ENCODE measurements around the gene SOAT2.

The SOAT2 gene

DNA sequence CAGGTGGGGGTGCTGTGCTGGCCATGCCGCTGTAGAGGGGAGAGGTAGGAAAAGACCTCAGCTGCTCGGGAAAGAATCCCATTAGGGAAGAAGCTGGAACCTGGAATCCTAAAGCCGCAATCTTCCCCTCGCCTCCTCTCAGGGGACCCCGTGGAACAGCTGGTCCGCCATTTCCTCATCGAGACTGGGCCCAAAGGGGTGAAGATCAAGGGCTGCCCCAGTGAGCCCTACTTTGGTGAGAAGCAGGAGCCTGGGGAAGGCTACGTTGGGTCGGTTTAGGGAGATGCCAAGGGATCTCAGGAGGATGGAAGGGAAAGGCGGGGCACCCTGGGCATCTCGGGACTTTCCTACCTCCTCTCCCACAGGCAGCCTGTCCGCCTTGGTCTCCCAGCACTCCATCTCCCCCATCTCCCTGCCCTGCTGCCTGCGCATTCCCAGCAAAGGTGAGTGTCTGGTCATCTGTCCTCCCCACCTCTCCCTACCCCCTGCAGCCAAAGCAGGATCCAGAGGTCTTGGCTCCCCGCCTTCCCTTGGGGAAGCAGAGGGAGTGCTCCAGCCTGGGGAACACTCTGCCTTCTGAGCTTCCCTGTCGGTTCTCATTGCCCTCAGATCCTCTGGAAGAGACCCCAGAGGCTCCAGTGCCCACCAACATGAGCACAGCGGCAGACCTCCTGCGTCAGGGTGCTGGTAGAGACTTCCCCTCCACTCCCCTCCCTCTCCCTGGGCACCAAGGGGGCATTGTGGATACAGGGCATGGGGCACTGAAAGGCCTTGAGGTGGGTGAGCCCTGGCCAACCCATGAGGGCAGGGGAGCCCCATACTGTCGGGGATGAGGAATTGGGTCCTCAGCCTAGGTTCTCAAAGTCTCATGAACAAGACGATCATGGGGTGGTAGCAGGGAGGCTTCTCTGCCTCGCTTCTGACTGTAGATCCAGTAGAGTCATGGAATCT lies 41.0 kb upstream of the SOAT2 start:
- no peak for ATAC-seq
- no peak overlapping the region for H3K27ac Mint-ChIP-seq
- H3K36me3 Mint-ChIP-seq: peaks cover 44% of the 10 kb centered on the region
- H3K4me1 Mint-ChIP-seq: peaks cover 21% of the 10 kb centered on the region
- no peak overlapping the region for H3K4me3 Mint-ChIP-seq
- H3K9me3 Mint-ChIP-seq: no peaks in the 10 kb centered on the region
- no peak for DNase-seq (ENCODE audit: low spot score in 2 of 2)

DNA sequence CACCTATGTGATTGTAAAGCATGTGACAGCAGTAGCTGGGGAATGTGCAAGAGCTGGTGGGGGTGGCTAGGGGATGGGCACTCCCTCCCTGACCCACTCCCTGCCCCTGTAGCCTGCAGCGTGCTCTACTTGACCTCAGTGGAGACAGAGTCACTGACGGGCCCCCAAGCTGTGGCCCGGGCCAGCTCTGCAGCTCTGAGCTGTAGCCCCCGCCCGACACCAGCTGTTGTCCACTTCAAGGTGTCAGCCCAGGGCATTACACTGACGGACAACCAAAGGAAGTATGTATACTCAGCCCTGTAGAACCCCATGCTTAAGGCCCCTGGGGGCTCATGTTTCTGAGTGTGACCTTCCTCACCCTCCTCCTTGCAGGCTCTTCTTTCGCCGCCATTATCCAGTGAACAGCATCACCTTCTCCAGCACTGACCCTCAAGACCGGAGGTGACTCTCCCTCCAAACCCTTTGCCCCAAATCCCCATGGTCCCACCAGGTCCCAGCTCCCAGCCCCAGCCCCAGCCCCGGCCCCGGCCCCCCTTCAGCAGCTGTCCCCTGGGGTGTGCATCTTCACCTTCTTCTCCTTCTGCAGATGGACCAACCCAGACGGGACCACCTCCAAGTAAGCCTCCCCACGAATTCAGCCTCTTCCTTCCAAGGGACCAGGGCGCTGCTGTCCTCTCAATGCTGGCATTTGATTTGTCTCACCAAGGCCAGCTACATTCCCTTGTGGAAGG lies 40.1 kb upstream of the SOAT2 start:
- H3K27ac Mint-ChIP-seq: no peak overlapping the region
- ATAC-seq (no peak), DNase-seq (ENCODE audit: low spot score in 2 of 2) (no peak)
- H3K4me3 Mint-ChIP-seq: no peak overlapping the region
- no peaks in the 10 kb centered on the region for H3K9me3 Mint-ChIP-seq
- peaks cover 48% of the 10 kb centered on the region for H3K36me3 Mint-ChIP-seq
- peaks cover 23% of the 10 kb centered on the region for H3K4me1 Mint-ChIP-seq

DNA sequence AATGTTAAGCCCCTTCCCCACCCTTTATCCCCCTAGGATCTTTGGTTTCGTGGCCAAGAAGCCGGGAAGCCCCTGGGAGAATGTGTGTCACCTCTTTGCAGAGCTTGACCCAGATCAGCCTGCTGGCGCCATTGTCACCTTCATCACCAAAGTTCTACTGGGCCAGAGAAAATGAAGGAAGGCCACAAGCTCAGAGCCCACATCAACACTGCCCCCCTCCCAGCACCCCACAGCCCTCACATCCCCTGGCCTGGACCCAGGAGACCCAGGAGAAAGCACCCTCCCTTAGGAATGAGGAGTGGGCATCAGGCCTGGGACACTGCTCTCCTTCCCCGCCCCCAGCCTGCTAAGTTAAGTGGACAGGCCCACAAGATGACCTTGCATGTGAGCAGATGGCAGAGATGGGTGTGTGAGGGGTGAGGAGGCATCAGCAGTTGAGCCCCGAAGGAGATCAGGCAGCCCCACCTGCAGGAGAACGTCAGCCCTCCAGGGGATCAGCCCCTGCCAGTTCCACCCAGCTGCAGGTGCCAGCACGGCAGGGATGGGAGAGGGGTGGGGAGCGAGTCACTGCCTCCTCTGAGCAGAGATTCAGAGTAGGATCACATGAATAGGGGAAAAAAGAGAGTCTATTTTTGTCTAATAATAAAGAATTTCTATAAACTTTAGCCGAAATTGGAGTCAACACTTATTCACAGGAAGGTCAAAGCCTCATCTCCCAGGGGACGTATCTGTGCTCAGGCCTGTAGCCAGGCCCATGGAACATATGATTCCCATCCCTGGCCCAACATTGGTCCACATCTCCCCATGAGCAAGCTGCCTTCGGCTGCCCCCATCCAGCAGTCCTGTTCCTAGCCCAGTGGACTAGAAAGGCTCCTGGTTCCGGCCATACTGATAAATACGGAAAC lies 39.3 kb upstream of the SOAT2 start:
- H3K4me1 Mint-ChIP-seq: peaks cover 32% of the 10 kb centered on the region
- DNase-seq (ENCODE audit: low spot score in 2 of 2) (no peak), ATAC-seq (no peak)
- H3K4me3 Mint-ChIP-seq: no peak overlapping the region
- H3K27ac Mint-ChIP-seq: no peak overlapping the region
- no peaks in the 10 kb centered on the region for H3K9me3 Mint-ChIP-seq
- H3K36me3 Mint-ChIP-seq: peaks cover 56% of the 10 kb centered on the region

DNA sequence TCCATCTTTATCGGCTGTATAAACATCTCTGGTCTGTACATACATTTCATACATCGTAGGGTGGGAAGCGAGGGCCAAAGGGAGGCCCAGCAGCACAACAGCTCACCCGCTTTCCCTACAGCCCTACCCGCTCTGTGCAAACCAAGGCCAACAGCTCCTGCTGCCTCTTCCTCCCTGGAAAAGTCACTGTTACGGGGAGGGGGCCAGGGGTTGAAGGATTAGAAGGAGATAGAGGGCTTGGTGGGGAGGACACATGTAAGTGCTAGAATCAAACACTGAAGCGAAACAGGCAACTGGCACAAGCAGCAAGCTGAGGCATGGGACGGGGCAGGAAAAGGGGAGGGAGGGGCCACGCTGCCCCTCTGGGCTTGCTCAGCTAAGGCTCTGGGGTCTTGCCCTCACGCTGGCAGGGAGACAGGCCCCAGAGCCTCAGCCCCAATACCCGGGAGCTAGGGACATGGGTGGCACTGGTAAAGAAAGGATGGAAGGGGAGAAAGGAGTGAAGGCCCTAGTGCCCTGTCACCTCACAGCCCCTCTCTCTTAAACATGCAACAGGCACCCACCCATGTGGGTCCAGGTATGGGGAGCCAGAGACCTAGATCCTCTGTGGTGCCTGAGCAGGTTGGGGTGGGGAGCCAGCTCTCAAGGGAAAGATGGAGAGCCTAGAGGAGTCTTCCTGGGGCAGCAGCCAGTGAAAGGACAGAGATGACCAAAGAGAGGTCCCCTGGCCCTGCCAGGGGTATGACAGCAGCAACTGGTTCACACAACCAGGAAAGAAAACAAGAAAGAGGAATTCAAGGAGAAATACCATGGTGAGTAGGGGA lies 38.5 kb upstream of the SOAT2 start:
- H3K27ac Mint-ChIP-seq: peak overlapping the region; percentile 72
- no peak overlapping the region for H3K4me3 Mint-ChIP-seq
- H3K4me1 Mint-ChIP-seq: peaks cover 39% of the 10 kb centered on the region
- DNase-seq (ENCODE audit: low spot score in 2 of 2): no peak
- peaks cover 59% of the 10 kb centered on the region for H3K36me3 Mint-ChIP-seq
- ATAC-seq: no peak
- H3K9me3 Mint-ChIP-seq: no peaks in the 10 kb centered on the region

DNA sequence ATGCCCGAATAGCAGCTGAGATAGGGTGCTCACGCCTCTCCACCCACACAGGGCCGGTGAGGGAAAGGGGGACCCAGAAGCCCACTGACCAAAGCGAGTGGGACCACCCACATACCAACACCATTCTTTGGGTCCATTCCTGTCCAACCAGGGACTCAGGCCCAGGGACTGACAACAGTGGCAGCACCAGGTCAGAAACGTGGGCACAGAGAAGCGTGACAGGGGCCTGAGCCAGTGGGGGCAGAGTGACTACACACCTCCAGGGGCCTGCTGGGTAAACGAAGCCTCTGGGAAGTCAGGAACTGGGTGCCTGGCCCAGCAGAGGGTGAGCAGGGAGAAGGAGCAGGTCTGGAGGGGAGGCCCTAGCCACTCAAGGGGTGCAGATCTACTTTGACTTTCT lies 37.8 kb upstream of the SOAT2 start:
- Mint-ChIP-seq H3K9me3 (no peaks in the 10 kb centered on the region), H3K4me3 (no peak overlapping the region), H3K27ac (peak overlapping the region; percentile 72), H3K4me1 (peaks cover 40% of the 10 kb centered on the region), H3K36me3 (peaks cover 65% of the 10 kb centered on the region)
- no peak for ATAC-seq
- DNase-seq (ENCODE audit: low spot score in 2 of 2): no peak

DNA sequence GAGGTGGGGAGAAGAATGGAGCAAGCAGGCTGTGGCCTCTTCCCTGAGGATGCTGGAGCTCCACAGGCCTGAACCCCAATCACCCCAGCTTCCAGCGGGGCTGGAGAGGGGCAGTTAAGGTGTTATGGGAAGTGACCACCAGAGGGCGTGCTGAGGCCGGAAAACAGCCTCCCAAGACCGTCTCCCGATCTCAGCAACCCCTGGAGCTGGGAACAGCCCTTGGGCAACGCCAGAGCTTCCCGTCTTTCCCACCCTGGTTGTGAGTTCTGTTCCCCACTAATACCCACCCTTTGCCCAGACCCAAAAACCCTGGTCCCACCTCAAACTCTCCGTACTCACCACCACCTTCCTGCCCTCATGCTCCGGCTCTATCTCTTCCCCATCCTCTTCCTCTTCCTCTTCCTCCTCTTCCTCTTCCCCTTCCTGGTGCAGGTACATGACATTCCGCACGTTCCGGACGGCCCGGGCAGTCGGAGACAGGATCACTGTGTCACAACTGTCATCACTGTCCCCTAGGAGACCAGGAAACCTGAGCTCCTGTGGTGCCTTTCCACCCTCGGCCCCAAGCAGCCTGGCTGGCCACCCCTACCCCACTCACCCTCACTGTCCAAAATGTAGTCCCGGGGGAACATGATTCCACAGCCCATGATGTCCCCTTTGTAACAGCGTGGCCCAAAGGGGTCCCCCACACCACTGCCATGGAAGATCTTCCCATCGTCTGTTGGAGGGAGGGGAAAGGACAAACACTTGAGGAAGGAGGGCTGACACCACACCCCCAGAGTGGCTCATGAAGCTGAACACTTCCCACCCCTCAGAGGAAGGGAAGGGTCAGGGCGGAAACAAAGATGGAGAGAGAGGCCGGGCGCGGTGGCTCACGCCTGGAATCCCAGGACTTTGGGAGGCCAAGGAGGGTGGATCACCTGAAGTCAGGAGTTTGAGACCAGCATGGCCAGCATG lies 37.0 kb upstream of the SOAT2 start:
- ATAC-seq: peak; percentile 64
- H3K4me1 Mint-ChIP-seq: peaks cover 48% of the 10 kb centered on the region
- no peaks in the 10 kb centered on the region for H3K9me3 Mint-ChIP-seq
- H3K4me3 Mint-ChIP-seq: peak overlapping the region; percentile 1
- DNase-seq (ENCODE audit: low spot score in 2 of 2): peak; percentile 60 to 83
- peaks cover 71% of the 10 kb centered on the region for H3K36me3 Mint-ChIP-seq
- peak overlapping the region; percentile 72 for H3K27ac Mint-ChIP-seq

DNA sequence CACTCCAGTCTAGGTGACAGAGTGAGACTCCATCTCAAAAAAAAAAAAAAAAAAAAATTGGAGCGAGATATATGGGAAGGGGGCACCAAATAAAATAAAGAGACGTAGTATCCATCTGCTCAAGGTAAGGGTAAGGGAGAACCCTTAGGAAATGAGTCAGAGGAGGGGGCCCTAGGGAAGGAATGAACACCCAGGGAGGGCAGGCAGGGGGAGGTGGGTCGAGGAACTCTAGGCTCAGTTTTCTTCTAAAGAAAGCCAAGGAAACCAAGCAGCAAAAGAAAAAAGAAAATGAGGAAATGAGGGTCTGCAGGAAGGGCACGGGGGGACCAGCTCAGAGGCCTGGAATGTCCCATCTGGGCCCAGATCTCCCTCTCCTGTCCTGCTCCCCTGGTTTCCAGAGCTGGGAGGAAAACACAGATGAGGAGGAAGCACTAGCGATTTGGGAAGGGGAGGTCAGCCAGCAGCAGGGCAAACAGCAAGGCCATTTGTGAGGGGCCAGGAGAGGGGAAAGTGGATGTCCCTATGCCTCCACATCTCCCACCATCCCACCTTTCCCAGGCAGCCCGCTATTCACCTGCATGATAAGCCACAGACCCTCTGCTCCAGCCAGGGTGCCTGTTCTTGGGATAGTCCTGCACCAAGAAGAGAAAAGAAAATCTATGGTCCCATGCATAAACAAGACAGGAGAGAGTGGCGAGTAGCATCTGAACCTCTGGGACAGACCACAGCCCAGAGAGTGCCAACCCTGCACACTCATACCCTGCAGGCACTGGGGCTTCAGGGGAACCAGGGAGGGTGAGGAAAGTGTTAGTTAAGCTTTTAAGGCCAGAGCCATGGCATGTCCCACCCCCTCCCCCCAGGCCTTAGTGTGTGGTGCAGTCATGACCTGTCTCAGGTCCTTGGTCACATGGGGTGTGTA lies 36.0 kb upstream of the SOAT2 start:
- Mint-ChIP-seq H3K4me1 (peaks cover 58% of the 10 kb centered on the region), H3K27ac (peak overlapping the region; percentile 72), H3K4me3 (no peak overlapping the region), H3K36me3 (peaks cover 76% of the 10 kb centered on the region), H3K9me3 (no peaks in the 10 kb centered on the region)
- no peak for DNase-seq (ENCODE audit: low spot score in 2 of 2)
- ATAC-seq: peak; percentile 68

DNA sequence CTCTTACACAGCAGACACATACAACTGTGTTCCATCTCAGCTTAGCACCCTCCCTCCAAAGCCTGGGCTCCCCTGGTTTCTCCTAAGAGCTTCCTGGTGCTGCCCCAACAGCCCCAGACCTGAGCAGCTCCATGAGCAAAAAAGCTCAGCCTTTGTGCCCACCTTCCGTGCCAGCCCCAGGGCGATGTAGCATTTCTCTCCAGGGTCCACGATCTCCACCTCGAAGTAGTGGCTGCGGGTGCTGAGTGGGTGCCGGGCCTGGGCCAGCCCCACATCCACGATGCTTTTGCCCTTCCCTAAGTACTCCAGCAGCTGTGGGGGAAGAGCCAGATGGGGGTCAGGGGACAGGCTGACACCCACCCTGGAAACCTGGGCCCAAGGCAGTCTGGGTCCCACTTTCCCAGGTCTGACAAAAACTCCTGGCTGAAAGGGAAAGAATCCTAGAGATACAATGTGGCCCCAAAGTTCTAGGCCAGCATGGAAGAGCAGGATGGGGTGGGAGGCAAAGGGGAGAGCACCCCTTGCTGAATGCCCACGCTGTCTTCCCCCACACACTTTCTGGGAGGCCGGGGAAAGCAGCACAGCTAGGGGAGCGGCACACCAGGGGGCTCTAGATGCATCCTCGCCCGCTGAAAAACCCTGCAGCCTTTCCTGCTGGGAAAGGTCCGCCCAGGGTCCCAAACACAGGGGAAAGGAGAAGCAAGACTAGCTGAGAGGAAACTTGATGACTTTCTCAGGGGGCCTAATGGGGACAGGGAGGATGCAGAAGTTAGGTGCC lies 35.1 kb upstream of the SOAT2 start:
- ATAC-seq: no peak
- Mint-ChIP-seq H3K4me3 (no peak overlapping the region), H3K4me1 (peaks cover 58% of the 10 kb centered on the region), H3K9me3 (no peaks in the 10 kb centered on the region), H3K36me3 (peaks cover 81% of the 10 kb centered on the region), H3K27ac (peak overlapping the region; percentile 72)
- DNase-seq (ENCODE audit: low spot score in 2 of 2): no peak

DNA sequence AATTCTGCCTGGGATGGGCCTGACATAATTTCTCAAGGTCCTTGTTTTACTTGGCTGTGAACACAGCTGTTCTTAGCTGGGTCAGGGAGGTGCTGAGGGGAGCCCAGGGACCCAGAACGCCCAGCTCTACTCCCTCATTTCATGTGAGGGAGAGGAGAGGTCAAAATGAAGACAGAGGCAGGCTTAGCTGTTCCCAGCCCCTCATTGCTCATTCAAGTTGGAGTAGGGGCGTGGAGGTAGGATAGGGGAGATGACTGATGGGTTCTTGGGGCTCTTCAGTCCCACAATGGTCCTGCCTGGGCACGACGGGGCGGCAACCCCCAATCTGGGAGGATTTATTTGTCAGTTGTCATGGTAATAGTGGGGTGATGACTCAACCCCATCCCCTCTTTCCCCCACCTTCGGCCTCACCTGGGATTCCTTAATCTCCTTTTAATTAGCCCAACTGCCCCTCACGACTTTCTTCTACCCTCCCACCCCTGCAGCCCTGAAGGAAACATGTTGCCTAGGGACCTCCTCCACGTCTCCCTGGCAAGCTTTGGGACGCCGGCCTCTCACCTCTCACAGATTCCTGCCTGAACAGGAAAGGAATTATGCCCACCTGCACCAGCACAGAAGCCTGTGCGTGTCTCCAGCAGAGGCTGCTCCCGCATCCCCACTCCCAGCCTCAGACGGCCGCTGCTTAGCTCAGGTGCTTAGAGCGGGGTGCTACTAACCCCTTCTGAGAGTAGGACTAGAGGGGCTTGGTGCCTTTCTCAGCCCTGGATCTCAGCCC lies 34.3 kb upstream of the SOAT2 start:
- peaks cover 60% of the 10 kb centered on the region for H3K4me1 Mint-ChIP-seq
- H3K36me3 Mint-ChIP-seq: peaks cover 85% of the 10 kb centered on the region
- H3K27ac Mint-ChIP-seq: peak overlapping the region; percentile 72
- no peaks in the 10 kb centered on the region for H3K9me3 Mint-ChIP-seq
- H3K4me3 Mint-ChIP-seq: no peak overlapping the region
- DNase-seq (ENCODE audit: low spot score in 2 of 2) (no peak), ATAC-seq (no peak)

DNA sequence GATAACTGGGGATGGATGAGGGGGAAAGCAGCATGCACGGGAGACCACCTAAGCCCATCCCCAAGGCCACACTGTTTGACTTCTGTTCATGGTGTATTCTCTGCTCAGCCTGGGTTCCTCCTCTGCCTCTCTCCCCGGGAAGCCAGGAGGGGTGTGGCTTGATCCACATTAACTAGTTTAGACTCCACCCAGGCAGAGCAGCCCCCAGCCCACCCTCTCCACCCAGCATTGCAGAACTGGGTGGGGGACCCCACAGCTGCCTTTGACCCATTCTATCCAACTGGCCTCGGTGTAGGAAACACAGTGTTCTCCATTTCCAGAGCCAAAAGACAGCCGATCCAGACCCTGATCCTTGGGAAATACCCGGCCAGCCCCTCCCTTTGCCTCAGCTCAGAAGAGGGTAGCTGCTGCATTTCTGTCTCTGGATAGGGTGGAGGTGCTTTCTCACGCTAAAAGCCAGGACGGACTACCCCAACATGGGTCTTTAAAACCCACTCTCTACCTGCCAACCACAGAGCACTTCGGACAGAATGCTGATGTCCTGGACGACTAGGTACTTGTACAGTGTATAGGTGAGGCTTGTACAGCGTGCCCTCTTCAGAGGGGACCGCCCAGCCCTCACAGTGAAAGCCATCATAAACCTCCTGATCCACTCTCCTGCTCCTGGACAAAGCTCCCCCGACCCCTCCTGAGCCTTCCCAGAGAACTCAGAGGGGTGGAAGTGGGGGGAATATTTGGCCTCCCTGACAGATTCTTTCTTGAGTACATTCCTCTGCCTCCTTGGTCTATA lies 33.5 kb upstream of the SOAT2 start:
- H3K36me3 Mint-ChIP-seq: peaks cover 87% of the 10 kb centered on the region
- H3K4me1 Mint-ChIP-seq: peaks cover 65% of the 10 kb centered on the region
- H3K27ac Mint-ChIP-seq: peak overlapping the region; percentile 72

DNA sequence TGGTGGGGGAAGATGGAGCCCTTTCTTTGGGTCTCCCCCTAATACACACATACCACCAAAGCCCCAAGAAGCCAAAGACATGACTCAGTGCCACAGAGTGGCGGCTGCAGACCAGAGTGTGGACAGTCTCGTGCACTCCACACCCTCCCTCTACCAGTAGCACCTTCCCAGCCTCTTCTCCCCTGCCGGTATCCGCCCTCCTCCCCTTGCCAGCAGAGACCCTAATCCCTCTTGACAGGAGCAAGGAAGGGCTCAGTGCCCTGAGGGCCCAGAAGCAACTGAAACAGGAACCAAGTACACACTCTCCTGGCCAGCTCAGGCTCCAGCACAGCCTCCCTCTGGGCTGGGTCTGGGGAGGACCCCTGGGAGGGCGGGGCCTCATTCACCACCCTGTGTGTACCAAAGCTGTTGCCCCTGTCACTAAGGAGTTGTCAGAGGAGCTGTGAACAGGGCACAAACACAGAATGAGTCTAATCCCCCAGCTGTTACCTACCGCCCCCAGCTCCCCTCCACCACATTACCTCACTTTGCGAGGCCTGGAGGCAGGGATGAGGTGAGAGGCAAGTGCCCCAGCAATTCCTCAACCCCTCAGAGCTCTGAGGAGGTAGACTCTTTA lies 32.3 kb upstream of the SOAT2 start:
- no peak overlapping the region for H3K4me3 Mint-ChIP-seq
- H3K27ac Mint-ChIP-seq: peak overlapping the region; percentile 72
- H3K4me1 Mint-ChIP-seq: peaks cover 65% of the 10 kb centered on the region
- ATAC-seq (no peak), DNase-seq (ENCODE audit: low spot score in 2 of 2) (no peak)
- peaks cover 87% of the 10 kb centered on the region for H3K36me3 Mint-ChIP-seq
- no peaks in the 10 kb centered on the region for H3K9me3 Mint-ChIP-seq

More for the DNA sequence above, 33.5 kb upstream of the SOAT2 start:
- Mint-ChIP-seq H3K4me3 (no peak overlapping the region), H3K9me3 (no peaks in the 10 kb centered on the region)
- no peak for ATAC-seq
- DNase-seq (ENCODE audit: low spot score in 2 of 2): no peak
